Lung microvascular endothelial cell (primary cell): ENCODE measurements around the gene SLC26A8. TPM values are rescaled to one million over a fixed set of nuclear protein-coding genes. Genes with fewer than 3 reads are reported as not detected.
"Not testable (repeated sequence)": the region's sequence is repeated elsewhere in the genome, so short reads cannot be mapped to it uniquely, and the experiment has no call there.

Experiments
- DNase-seq, 2 donors: peaks; one replicate each; pipeline versions ENCODE4 v3.0.0 to v3.0.0-alpha.2; 2010; ENCODE audit warnings: low read depth in 2 of 2
- total RNA-seq: library from RNA; depleted of rRNA; stranded (reverse); fragments of >200 nt; gene quantifications from 2 replicates; pipeline ENCODE4 v1.2.1, GENCODE V29; 2014

The SLC26A8 gene
- total RNA-seq, 1 donor from 2014 or later: not detected

DNA sequence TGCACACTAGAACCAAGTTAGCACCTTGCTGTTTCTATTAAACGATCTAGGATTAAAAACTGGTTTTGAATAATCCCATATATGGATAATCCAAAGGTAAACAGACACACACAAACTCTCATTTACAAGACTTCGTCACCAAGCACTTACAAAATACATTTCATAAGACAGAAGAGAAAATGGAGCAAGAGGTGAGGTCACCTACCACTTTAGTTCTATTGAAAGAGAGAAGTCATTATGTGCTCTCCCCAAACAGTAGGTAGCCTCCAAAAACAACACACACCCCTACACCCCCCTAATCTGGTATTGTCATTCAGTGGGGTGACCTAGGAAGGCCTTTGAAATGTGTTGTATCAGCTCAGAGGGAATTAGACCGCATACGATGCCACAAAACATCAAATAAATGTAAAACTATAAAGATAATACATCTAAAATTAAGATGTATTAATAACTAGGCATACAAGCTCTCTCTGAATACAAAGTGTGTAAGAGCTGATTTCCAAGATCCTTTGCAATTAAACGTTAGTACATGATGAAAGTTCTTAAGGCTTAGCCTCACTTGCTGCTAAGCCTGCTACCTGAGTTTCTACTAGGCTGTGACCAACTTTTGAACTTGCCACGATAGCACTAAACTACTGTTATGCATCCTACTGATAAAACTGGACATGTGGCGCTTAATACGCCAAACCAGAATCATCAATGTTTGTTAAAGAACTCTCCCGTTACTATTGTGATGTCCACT lies 105.2 kb downstream of the SLC26A8 start:
- DNase-seq: peak; percentile 23 to 58

DNA sequence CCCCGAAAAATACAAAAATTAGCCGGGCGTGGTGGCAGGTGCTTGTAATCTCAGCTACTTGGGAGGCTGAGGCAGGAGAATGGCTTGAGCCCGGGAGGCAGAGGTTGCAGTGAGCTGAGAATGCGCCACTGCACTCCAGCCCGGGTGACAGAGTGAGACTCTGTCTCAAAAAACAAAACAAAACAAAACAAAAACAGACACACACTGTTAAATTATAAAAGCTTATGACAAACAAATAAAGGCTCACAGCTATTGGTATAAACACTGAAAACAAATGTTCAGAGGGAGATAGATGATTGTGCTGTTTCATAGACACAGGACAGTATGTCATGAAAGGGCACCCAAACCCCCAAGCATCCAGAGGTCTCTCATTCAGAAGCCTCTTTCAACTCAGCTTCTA lies 107.5 kb downstream of the SLC26A8 start:
- DNase-seq: not testable (repeated sequence)

DNA sequence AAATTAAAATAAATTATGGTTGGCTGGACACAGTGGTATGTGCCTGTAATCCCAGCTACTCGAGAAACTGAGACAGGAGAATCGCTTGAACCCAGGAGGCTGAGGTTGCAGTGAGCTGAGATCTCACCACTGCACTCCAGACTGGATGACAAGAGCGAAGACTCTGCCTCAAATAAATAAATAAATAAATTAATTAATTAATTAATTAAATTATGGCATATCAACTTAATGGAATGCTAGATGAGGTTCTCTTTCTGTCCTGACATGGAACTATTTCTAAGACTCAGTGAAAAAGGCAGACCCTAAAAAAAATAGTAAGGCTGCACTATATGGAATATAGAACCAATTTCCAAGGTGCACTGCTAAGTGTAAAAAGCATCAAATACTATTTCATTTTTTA lies 108.4 kb downstream of the SLC26A8 start:
- DNase-seq: no peak

DNA sequence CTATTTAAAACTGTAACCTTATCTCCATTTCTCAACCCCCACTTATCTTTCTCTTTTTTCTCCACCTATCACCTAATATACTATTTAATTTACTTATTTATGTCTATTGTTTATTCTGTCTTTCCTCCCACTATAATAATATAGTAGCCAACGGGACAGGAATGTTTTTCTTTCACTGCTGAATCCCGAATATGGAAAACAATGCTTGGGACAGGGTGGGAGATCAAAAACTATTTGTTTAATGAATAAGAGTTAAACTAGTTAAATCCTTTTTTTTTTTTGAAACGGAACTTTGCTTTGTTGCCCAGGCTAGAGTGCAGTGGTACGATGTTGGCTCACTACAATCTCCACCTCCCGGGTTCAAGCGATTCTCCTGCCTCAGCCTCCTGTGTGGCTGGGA lies 109.9 kb downstream of the SLC26A8 start:
- DNase-seq: peak in 1 of 2 donors; percentile 63

DNA sequence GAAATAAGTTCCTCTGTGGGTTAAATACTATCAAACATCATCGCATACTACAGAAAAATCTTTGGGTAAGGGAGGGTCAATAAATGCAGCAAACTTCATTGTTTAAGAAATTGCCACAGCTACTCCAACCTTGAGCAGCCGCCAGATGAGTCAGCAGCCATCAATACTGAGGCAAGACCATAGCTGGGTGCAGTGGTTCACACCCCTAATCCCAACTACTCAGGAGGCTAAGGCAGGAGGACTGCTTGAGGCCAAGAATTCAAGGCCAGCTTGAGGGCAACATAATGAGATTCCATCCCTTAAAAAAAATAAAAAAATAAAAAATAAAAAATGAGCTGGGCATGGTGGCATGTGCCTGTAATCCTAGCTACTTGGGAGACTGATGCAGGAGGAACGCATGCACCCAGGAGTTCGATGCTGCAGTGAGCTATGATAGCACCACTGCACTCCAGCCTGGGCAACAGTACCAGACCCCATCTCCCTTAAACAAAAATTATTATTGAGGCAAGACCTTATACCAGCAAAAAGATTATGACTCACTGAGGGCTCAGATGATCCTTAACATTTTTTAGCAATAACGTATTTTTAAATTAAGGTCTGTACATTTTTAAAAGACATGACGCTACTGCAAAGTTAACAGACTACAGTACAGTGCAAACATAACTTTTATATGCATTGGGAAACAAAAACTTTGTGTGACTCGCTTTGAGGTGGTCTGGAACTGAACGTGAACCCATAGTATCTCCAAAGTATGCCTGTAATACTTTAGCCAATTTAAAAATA lies 112.4 kb downstream of the SLC26A8 start:
- peak in 1 of 2 donors; percentile 10 for DNase-seq

DNA sequence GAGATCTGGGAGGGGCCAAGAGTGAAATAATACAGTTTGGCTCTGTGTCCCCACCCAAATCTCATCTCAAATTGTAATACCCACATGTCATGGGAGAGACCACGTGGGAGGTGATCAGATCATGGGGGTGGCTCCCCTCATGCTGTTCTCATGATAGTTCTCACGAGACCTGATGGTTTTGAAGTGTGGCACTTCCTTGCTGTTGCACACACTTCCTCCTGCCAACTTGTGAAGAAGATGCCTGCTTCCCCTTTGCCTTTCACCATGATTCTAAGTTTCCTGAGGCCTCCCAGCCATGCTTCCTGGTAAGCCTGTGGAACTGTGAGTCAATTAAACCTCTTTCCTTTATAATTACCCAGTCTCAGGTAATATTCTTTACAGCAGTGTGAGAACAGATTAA lies 114.9 kb downstream of the SLC26A8 start:
- DNase-seq: not testable (repeated sequence)

DNA sequence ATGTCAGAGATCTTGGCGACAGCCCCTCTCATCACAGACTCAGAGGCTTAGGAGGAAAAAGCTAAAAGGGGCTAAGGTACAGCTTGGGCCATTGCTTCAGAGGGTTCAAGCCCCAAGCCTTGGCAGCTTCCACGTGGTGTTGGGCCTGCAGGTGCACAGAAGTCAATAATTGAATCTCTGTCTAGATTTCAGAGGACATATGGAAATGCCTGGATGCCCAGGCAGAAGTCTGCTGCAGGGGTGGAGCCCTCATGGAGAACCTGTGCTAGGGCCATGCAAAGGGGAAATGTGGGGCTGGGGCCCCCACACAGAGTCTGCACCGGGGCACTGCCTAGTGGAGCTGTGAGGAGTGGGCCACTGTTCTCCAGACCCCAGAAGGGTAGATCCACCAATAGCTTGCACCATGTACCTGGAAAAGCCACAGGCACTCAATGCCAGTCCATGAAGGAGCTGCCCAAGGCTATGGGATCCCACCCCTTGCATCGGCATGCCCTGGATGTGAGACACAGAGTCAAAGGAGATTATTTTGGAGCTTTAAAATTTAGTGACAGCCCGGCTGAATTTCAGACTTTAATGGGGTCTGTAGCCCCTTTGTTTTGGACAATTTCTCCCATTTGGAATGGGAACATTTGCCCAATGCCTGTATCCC lies 115.6 kb downstream of the SLC26A8 start:
- not testable (repeated sequence) for DNase-seq

DNA sequence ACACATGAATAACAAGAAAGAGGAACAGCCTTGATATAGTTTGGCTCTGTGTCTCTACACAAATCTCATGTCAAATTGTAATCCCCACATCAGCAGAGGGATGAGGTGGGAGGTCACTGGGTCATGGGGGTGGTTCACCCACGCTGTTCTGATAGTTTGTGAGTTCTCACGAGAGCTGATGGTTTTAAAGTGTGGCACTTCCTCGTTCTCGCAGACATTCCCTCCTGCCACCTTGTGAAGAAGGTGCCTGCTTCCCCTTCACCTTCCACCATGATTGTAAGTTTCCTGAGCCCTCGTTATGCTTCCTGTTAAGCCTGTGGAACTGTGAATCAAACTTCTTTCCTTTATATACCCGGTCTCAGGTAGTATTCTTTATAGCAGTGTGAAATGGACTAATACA lies 116.7 kb downstream of the SLC26A8 start:
- no peak for DNase-seq

DNA sequence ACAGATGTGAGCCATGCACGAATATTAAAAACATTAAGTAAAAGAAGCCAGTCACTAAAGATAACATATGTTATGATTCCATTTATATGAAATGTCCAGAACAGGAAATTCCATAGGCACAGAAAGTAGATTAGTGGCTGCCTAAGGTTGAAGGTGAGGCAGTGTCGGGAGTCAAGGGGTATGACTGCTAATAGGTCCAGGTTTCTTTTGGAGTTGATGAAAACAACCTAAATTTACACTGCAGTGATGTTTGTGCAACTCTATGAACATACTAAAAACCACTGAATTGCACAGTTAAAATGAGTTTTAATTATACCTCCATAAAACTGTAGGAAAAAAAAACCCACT lies 118.0 kb downstream of the SLC26A8 start:
- DNase-seq: no peak

DNA sequence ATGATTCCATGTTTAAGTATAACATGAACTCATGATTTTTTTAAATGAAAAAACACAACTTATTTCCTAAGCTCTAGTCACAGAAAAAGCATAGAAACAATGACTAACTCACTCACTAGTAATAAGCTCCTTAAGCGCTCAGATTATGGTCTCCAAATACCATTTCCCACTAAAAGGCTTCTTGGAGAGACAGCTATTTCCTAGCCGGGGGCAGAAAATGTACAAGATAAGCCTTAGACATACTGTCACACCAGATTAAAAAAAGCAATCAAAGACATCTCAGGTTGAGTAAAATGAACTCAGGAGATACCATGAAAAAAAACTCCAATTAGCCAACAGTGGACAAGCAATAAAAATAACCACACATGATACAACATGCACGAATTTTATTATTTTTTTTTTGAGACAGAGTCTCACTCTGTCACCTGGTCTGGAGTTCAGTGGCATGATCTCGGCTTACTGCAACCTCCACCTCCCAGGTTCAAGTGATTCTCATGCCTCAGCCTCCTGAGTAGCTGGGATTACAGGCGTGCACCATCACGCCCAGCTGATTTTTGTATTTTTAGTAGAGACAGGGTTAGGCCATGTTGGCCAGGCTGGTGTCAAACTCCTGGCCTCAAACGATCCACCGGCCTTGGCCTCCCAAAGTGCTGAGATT lies 118.5 kb downstream of the SLC26A8 start:
- no peak for DNase-seq

DNA sequence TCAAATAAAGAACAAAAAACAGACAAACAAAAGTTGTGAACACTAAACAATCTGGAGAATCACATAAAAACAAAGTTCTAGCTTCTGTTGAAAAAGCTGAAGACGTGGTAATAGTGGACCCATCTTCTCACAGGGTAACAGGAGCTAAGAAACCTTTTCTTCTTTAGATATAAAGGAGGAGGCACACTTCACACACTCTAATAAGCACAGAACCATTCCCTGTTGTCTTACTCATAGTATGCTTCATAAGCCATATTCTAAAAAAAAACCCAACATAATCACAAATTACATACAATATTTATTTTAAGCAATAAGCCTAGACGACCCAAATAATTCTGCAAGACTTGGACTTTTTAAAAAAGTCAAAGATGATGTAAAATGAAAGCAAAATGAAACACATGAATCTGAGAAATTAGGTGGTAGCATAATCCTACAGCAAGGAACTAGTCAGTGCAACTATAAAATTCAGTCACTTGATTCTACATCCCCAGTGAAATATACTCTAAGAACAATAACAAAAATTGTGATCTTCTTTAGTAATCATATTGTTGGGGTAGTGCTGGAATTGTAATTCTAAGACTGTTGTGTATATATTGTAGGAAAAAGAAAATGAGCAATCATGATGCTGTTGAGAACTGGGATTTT lies 119.2 kb downstream of the SLC26A8 start:
- DNase-seq: no peak

DNA sequence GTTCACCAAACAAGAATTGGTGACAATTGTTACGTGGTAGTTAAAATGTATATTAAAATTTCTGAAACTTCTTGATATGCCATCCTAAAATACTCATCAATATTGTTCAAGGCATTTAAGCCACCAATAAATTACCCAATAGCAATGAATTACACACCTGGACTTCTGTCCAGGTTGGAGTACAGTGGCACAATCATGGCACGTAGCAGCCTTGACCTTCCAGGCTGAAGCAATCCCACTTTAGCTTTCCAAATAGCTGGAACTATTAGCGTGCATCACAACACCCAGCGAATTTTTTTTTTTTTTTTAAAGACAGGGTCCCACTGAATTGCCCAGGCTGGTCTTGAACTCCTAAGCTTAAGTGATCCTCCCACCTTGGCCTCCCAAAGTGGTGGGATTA lies 120.8 kb downstream of the SLC26A8 start:
- no peak for DNase-seq

DNA sequence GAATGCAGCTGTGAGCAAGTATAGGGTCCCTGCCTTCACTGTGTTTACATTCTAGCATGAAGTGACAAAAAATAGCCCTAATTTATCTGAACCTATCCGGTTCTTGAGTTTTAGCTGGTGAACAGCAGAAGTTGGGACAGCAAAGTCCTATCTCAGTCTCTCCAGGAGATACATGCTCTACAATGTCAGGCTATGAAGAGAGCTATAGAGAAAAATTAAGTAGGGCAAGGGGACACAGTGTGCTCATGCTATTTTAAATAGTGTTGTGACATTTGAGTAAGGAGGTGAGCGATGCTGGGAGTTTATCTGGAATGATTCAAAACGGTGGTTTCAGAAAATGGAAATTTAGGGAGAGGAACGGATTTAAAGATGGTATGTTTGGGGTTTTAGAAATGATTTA lies 124.0 kb downstream of the SLC26A8 start:
- DNase-seq: no peak

DNA sequence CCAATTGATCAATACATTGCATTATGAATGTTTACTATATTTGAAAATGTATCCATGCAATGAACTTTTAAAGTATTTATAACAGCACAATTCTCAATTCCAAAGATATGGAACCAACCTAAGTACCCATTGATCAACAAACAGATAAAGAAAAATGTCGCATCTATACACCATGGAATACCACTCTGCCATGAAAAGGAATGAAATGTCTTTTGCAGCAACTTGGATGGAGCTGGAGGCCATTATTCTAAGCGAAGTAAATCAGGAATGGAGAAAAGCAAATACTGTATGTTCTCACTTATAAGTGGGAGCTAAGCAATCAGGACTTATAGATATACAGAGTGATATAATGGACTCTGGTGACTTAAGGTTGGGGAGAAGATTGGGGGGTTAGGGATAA lies 126.4 kb downstream of the SLC26A8 start:
- DNase-seq: no peak

DNA sequence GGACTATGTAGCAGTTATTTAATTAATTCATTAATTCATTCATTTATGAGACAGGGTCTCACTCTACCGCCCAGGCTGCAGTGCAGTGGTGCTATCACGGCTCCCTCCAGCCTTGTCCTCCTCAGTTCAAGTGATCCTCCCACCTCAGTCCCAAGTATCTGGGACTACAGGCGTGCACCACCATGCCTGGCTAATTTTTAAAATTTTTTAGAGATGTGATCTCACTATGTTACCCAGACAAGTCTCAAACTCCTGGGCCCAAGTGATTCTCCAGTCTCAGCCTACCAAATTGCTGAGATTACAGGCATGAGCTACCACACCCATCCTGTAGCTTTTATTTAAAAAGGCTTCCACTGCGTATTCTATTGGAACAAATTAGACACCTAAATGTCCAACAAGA lies 127.0 kb downstream of the SLC26A8 start:
- no peak for DNase-seq

DNA sequence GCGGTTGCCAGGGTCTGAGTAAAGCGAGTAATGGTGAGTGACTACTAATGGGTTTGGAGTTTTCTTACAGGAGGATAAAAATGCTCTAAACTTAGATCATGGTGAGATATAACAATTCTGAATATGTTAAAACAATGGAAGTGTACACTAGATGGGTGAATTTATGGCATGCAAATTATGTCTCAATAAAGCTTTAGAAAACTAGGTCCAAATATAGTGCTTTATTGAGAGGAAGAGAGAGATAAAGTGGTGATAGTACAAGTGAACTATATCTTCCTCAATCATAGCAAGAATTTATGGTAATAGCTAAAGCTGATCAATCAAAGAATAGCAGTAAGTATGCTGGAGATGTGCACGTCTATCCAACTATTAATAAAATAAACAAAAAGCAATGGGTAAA lies 127.4 kb downstream of the SLC26A8 start:
- DNase-seq: no peak

DNA sequence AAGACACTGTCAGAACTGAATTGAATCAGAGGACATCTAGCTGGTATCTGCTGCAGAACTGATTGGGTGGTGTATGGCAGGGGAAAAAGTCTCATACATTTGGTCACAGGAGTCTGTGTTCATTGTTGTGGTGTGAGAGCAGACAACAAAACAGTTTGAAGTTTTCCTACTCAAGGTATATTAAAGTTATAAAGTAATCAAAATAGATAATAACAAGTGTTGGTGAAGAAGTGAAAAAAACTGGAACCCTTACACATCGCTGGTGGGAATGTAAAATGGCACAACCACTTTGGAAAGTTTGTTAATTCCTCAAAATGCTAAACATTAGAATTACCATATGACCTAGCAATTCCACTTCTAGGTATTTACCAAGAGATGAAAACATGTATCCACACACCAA lies 128.2 kb downstream of the SLC26A8 start:
- DNase-seq: no peak

DNA sequence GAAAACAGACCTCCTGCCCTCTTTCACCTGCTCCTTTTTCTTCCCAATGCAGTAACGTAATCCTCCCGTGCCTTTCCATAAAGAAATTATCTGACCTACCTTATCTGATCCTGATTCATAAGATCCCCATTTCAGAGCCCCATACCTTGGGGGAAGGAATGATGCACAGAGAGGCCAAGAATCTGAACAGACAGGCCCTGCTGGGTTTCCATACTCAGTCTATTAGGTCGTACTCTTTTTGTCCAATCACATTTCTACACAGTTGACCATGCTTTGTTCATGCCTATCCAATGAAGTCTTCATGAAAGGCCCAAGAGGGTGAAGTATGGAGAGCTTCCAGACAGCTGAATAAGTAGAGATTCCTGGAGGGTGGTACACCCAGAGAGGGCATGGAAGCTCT lies 128.9 kb downstream of the SLC26A8 start:
- DNase-seq: no peak

DNA sequence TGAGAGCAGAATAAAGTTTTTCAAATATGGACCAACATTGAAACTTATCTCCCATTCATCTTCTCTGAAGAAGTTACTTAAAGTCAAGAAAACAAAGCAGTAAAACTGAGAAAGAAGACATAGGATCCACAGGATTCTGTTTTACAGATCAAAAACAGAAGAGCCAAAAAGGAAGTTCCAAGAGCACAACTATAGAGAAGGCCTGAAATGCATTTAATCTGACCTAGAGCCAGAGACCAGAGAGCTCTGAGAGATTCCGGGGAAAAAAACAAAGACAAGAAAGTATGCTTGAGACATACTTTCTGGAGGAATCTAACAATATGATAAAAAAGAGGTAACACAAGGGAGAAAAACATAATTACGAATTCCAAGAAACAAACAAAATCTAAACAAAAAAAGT lies 129.7 kb downstream of the SLC26A8 start:
- no peak for DNase-seq
